GM21423 (cell line): ENCODE results near the gene APP.
A peak's percentile ranks its signal among the peaks of the same experiment; 100 is the strongest.

ENCODE experiments used
- ATAC-seq: cut with Tn5 transposase; IDR thresholded peaks from one replicate; pipeline ENCODE4 v1.9.1; 2021; ENCODE audit warnings: mild to moderate bottlenecking, moderate library complexity; ENCODE audit not compliant: unreplicated experiment

The APP gene

GRCh38 chr21:25994758-25995163 is 175.8 kb downstream of the APP start:
- ATAC-seq, result no peak

GRCh38 chr21:25988738-25989137 is 181.8 kb downstream of the APP start:
- no peak for ATAC-seq

DNA sequence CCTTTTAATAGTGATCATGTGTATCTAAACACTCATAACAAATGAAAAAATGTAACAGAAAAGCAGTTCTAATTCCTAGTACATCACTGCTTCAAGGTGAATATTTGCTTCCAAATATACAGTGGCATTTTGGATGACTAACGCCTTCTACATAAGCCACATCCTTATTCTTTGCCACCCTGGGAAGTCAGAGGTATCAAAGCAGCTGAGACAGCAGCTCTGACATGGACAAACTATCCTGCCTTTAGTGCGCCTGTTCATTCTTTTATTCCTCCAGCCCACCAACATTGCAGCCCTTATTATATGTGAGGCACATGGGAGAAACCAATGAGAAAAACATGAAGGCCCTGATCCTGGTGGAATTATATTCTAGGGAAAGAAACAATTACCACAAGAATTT is 183.0 kb downstream of the APP start:
- no peak for ATAC-seq

DNA sequence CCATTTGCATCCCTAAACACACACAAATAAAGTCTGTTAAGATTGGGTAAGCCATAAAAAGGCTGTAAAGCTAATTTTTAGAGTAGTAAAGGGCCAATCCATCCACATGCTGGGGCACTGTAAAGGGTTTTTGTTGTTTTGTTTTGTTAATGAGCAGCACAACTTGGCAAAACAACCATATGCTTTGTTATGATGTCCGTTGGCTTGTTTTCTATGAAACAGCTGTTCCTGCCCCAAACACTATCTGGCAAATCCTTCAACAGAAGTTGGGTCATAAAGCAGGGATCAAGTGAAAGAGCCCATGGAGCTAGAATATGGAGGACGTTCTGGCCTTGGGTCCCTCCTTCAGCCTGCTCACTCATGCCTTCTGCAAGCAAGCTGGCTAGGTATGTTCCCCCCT is 183.6 kb downstream of the APP start:
- no peak for ATAC-seq

DNA sequence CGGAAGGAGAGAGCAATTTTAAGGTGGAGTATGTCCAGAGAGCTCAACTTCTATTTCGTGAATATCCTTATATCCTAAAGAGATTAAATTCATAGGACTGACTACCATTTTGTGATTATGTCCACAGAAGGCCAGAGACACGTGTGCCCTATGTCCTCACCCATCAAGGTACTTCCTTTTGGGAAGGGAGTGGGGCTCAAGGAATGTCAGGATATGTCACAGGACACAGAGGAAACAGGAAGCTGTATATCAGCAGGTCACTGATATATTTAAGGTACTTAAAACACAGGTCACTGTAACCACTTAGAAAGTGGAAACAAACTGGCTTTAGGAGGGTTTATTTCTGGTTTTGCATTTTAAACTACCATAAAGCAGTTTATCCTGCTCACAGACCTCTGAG is 184.6 kb downstream of the APP start:
- no peak for ATAC-seq

DNA sequence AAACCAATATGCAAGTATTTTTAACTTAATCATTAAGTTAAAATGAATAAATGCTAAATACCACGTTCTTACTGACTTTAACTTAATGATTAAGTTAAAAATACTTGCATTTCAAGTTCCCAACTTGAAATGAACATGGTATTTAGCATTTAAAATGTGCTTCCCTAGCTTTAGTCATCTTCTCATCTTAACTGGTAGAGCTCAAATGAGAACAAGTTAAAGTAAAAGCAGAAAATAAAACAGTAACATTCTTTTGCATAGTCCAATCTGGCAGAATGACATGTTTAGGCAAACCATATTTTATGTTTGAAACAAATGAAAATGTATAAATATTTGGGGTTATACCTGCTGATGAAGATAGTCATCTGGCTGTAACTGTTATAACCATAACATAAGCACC is 186.0 kb downstream of the APP start:
- ATAC-seq, result no peak

GRCh38 chr21:25983745-25984144 is 186.8 kb downstream of the APP start:
- ATAC-seq, result no peak

GRCh38 chr21:25980710-25981109 is 189.9 kb downstream of the APP start:
- no peak for ATAC-seq

- no peak for ATAC-seq
These were observed 190.5 kb downstream of the APP start for GRCh38 chr21:25979845-25980616.

DNA sequence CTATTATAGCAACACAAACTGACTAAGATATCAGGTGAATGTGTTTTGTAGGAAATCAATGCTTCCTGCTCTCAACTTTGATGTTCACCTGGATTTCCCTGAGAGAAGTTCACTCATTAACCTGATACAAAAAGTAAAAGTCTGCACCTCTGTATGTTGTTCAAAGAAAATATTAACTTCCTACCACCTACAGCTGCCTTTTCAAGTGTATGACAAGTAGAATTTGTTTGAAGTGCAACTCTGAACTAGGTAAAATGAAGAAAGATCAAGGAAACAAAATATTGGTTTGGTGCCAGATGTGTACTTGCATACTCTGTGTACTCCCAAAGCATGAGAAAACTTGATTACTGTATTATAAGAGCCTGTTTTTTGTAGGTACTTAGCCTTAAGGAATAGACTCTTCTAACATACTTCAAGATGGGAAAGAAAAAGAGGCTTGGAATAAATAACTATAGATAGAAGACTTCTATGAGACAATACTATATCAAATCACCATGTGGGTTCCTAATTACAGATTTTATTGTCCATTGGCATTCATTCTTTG is 193.4 kb downstream of the APP start:
- ATAC-seq, result no peak

GRCh38 chr21:25974964-25975363 is 195.6 kb downstream of the APP start:
- no peak for ATAC-seq

GRCh38 chr21:25970254-25970930 is 200.2 kb downstream of the APP start:
- no peak for ATAC-seq

GRCh38 chr21:25967901-25968438 is 202.6 kb downstream of the APP start:
- peak; percentile 45 for ATAC-seq

- peak; percentile 99 for ATAC-seq
These were observed 203.2 kb downstream of the APP start for GRCh38 chr21:25967181-25967900.

GRCh38 chr21:25965951-25966707 is 204.4 kb downstream of the APP start:
- ATAC-seq, result no peak

GRCh38 chr21:25964926-25965325 is 205.6 kb downstream of the APP start:
- ATAC-seq, result no peak

GRCh38 chr21:25964015-25964414 is 206.6 kb downstream of the APP start:
- ATAC-seq, result no peak

DNA sequence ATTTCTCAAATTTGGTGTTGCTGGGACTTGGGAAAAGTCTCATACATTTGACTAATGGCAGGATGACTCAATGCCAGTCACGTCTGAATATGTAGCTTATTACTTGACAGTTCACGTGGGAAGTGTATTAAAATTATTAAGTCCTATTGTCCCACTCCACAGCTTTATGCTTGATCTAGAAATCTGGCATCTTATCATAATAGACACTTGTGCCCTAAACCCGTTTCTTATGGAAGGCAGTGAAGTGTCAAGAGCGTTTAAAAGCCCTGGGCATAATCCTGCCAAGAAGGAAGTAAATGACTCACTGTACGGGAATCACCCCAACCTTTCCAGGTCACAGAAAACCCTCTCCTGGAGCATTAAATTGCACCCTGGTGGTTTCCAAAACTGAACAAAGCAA is 207.4 kb downstream of the APP start:
- ATAC-seq, result no peak

DNA sequence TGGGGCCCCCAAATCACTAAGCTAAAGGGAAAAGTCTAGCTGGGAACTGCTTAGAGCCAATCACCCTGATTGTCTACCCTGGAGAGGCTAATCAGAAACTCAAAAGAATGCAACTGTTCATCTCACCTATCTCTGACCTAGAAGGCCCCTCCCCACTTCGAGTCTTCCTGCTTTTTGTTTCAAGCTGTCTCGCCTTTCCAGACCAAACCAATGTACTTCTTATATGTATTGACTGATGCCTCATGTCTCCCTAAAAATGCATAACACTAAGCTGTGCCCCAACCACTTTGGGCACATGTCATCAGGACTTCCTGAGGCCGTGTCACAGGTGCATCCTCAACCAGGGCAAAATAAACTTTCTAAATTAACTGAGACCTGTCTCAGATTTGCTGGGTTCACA is 209.5 kb downstream of the APP start:
- ATAC-seq, result no peak

- no peak for ATAC-seq
These were observed 210.2 kb downstream of the APP start for GRCh38 chr21:25960402-25960801.

- ATAC-seq, result no peak
These were observed 210.8 kb downstream of the APP start for GRCh38 chr21:25959799-25960198.
